K562 (cell line): ENCODE results near the gene TBC1D16.

Experiments
- CBFB ChIP-seq: sonication (generic); formaldehyde crosslinking; IDR thresholded peaks from 2 replicates; pipeline ENCODE4 v1.4.0; 2020; ENCODE audit warnings: mild to moderate bottlenecking, missing genetic modification reagents
- DPF2 ChIP-seq: fragments of 450-650 bp; IDR thresholded peaks from 2 replicates; pipeline ENCODE4 v1.6.1; 2016
- EZH2 ChIP-seq: IDR thresholded peaks from 2 replicates; pipeline ENCODE4 v1.6.1; 2012; ENCODE audit warnings: low read depth, mild to moderate bottlenecking, inconsistent platforms, low read length, borderline replicate concordance
- FOSL1 ChIP-seq: fragments of 200-800 bp; sonication (Bioruptor generic); conservative IDR thresholded peaks from 2 replicates; pipeline ENCODE4 v1.6.1; 2016; ENCODE audit warnings: missing genetic modification characterization, missing compliant biosample characterization
- JUN ChIP-seq, 2 experiments: sonication (generic) in 1 of 2; formaldehyde crosslinking in 1 of 2; IDR thresholded peaks; 2 replicates each; pipeline versions ENCODE4 v1.6.1 to v1.8.0; 2012 to 2022; ENCODE audit warnings: borderline replicate concordance in 2 of 2, mild to moderate bottlenecking in 2 of 2, improper control_type of control experiment in 1 of 2, low read depth in 1 of 2, low read length in 1 of 2, missing genetic modification reagents in 1 of 2
- MEF2A ChIP-seq: IDR thresholded peaks from 2 replicates; pipeline ENCODE4 v1.6.1; 2011; ENCODE audit warnings: low read depth, mild to moderate bottlenecking, low read length, moderate library complexity; ENCODE audit not compliant: control insufficient read depth
- MTA1 ChIP-seq: fragments of 450-650 bp; IDR thresholded peaks from 2 replicates; pipeline ENCODE4 v1.6.1; 2017; ENCODE audit warnings: borderline replicate concordance
- NKRF ChIP-seq: fragments of 450-650 bp; IDR thresholded peaks from 2 replicates; pipeline ENCODE4 v1.6.1; 2016; ENCODE audit warnings: borderline replicate concordance
- NR2C2 ChIP-seq, 2 experiments: fragments of 200-800 bp in 1 of 2; sonication (Bioruptor generic) in 1 of 2; sonication (generic) in 1 of 2; formaldehyde crosslinking in 1 of 2; IDR thresholded peaks; 2 replicates each; pipeline versions ENCODE4 v1.6.1 to v1.8.0; 2016 to 2022; ENCODE audit warnings: mild to moderate bottlenecking in 1 of 2, missing compliant biosample characterization in 1 of 2, missing genetic modification characterization in 1 of 2, missing genetic modification reagents in 1 of 2
- SMC3 ChIP-seq: conservative IDR thresholded peaks from 2 replicates; pipeline ENCODE4 v1.6.1; 2011; ENCODE audit warnings: low read depth, low read length, improper control_type of control experiment; ENCODE audit not compliant: insufficient read depth
- ZBTB26 ChIP-seq: fragments of 450-650 bp; formaldehyde crosslinking; IDR thresholded peaks from 2 replicates; pipeline ENCODE4 v1.4.0; 2022; ENCODE audit warnings: missing genetic modification characterization
- ZNF57 ChIP-seq: fragments of 450-650 bp; formaldehyde crosslinking; IDR thresholded peaks from 2 replicates; pipeline ENCODE4 v1.4.0; 2020; ENCODE audit warnings: mild to moderate bottlenecking, moderate library complexity
- TF ChIP-seq, protein P1 (sequence below): sonication (generic); formaldehyde crosslinking; IDR thresholded peaks from 2 replicates; pipeline ENCODE4 v1.8.0; 2022; ENCODE audit warnings: mild to moderate bottlenecking, low read depth, missing genetic modification reagents
- TF ChIP-seq, protein P2 (sequence below), 3 experiments: IDR thresholded peaks in 2 of 3; conservative IDR thresholded peaks in 1 of 3; 2 replicates each; pipeline ENCODE4 v1.5.1; 2011 to 2012; ENCODE audit warnings: low read length in 3 of 3, mild to moderate bottlenecking in 3 of 3, control low read depth in 2 of 3, improper control_type of control experiment in 1 of 3, inconsistent platforms in 1 of 3, low read depth in 1 of 3, mixed read lengths in 1 of 3, moderate library complexity in 1 of 3; ENCODE audit not compliant: insufficient read depth in 2 of 3

- TF ChIP-seq ZBTB26 (CRISPR knock-in tag) (no peak), SMC3 (no peak), ZNF57 (no peak), MTA1 (no peak), NR2C2 (CRISPR knock-in tag; IDR thresholded peaks at IDR 0.05) (no peak), NR2C2 (tag; IDR thresholded peaks at IDR 0.05) (no peak), NKRF (no peak), JUN (IDR thresholded peaks at IDR 0.05; ENCODE audit: borderline replicate concordance, low read depth, low read length) (no peak), JUN (CRISPR knock-in tag; IDR thresholded peaks at IDR 0.05; ENCODE audit: borderline replicate concordance) (no peak), DPF2 (no peak), FOSL1 (tag) (no peak), CBFB (CRISPR knock-in tag) (no peak), EZH2 (no peak), MEF2A (no peak)
- TF ChIP-seq, protein P1, sequence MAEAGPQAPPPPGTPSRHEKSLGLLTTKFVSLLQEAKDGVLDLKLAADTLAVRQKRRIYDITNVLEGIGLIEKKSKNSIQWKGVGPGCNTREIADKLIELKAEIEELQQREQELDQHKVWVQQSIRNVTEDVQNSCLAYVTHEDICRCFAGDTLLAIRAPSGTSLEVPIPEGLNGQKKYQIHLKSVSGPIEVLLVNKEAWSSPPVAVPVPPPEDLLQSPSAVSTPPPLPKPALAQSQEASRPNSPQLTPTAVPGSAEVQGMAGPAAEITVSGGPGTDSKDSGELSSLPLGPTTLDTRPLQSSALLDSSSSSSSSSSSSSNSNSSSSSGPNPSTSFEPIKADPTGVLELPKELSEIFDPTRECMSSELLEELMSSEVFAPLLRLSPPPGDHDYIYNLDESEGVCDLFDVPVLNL (CRISPR knock-in tag), result no peak
- TF ChIP-seq, protein P2, sequence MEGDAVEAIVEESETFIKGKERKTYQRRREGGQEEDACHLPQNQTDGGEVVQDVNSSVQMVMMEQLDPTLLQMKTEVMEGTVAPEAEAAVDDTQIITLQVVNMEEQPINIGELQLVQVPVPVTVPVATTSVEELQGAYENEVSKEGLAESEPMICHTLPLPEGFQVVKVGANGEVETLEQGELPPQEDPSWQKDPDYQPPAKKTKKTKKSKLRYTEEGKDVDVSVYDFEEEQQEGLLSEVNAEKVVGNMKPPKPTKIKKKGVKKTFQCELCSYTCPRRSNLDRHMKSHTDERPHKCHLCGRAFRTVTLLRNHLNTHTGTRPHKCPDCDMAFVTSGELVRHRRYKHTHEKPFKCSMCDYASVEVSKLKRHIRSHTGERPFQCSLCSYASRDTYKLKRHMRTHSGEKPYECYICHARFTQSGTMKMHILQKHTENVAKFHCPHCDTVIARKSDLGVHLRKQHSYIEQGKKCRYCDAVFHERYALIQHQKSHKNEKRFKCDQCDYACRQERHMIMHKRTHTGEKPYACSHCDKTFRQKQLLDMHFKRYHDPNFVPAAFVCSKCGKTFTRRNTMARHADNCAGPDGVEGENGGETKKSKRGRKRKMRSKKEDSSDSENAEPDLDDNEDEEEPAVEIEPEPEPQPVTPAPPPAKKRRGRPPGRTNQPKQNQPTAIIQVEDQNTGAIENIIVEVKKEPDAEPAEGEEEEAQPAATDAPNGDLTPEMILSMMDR (IDR thresholded peaks at IDR 0.05 in 2 of 3, conservative IDR thresholded peaks at IDR 0.05 in 1 of 3; ENCODE audit: insufficient read depth in 2 of 3, low read depth in 1 of 3, low read length in 3 of 3), result no peak
These were observed 144.4 kb downstream of the TBC1D16 start for GRCh38 chr17:79891113-79891730.
